ENCODE measurements around the gene MRPS21.

GRCh38 chr1:150299716-150300115, 6.1 kb downstream of the MRPS21 start:
- TF ChIP-seq CTCF (IDR thresholded peaks at IDR 0.05) = no peak
- no peak for TF ChIP-seq POLR2A (IDR thresholded peaks at IDR 0.05)
